GM23248 (cell line): ENCODE data around the gene PHOSPHO2. TPM values are rescaled to one million over a fixed set of nuclear protein-coding genes. Genes with fewer than 3 reads are reported as not detected.

Source experiments
- DNase-seq: peaks from one replicate; pipeline ENCODE4 v3.0.0-alpha.2; 2015
- H2AFZ ChIP-seq: fragments of 200-600 bp; sonication (generic); 2 replicates; pipeline ENCODE4 v1.6.1; 2016; ENCODE audit warnings: antibody characterized with exemption
- H3F3A ChIP-seq: fragments of 200-600 bp; sonication (generic); 2 replicates; pipeline ENCODE4 v1.6.1; 2016; ENCODE audit warnings: mild to moderate bottlenecking, antibody characterized with exemption, mixed run types; ENCODE audit not compliant: insufficient read depth
- H3K27ac ChIP-seq: fragments of 200-600 bp; sonication (generic); 2 replicates; pipeline ENCODE4 v1.5.1; 2016; ENCODE audit warnings: mild to moderate bottlenecking
- H3K27me3 ChIP-seq: fragments of 200-600 bp; sonication (generic); replicated peaks from 2 replicates; pipeline ENCODE4 v1.6.1; 2016; ENCODE audit warnings: mild to moderate bottlenecking; ENCODE audit not compliant: insufficient read depth
- H3K36me3 ChIP-seq: fragments of 200-600 bp; sonication (generic); 2 replicates; pipeline ENCODE4 v1.6.1; 2016; ENCODE audit warnings: low read depth, mild to moderate bottlenecking
- H3K4me1 ChIP-seq: fragments of 200-600 bp; sonication (generic); 2 replicates; pipeline ENCODE4 v1.6.1; 2016; ENCODE audit warnings: mild to moderate bottlenecking; ENCODE audit not compliant: insufficient read depth
- H3K4me2 ChIP-seq: fragments of 200-600 bp; sonication (generic); one replicate; pipeline ENCODE4 v1.6.1; 2016; ENCODE audit warnings: mild to moderate bottlenecking; ENCODE audit not compliant: unreplicated experiment
- H3K4me3 ChIP-seq: fragments of 200-600 bp; sonication (generic); 2 replicates; pipeline ENCODE4 v1.5.1; 2016; ENCODE audit warnings: mild to moderate bottlenecking
- H3K79me2 ChIP-seq: fragments of 200-600 bp; sonication (generic); 2 replicates; pipeline ENCODE4 v1.6.1; 2016; ENCODE audit warnings: mild to moderate bottlenecking; ENCODE audit not compliant: insufficient read depth
- H3K9ac ChIP-seq: fragments of 200-600 bp; sonication (generic); 2 replicates; pipeline ENCODE4 v1.6.1; 2016; ENCODE audit warnings: mild to moderate bottlenecking
- H3K9me2 ChIP-seq: fragments of 200-600 bp; sonication (generic); 2 replicates; pipeline ENCODE4 v1.6.1; 2016; ENCODE audit warnings: mixed run types, mild to moderate bottlenecking, moderate library complexity; ENCODE audit not compliant: insufficient read depth
- H3K9me3 ChIP-seq: fragments of 200-600 bp; sonication (generic); one replicate; pipeline ENCODE4 v1.6.1; 2017; ENCODE audit warnings: low read depth
- H4K20me1 ChIP-seq: fragments of 200-600 bp; sonication (generic); 2 replicates; pipeline ENCODE4 v1.6.0; 2016; ENCODE audit not compliant: insufficient read depth
- EZH2 ChIP-seq: fragments of 200-600 bp; sonication (generic); IDR thresholded peaks from 2 replicates; pipeline ENCODE4 v1.6.1; 2018; ENCODE audit warnings: antibody characterized with exemption, mild to moderate bottlenecking; ENCODE audit not compliant: insufficient read depth, poor library complexity, severe bottlenecking
- EZH2phosphoT487 ChIP-seq: fragments of 200-600 bp; sonication (generic); IDR thresholded peaks from 2 replicates; pipeline ENCODE4 v1.6.1; 2018; ENCODE audit warnings: antibody characterized with exemption, moderate library complexity, mild to moderate bottlenecking, low read depth; ENCODE audit not compliant: insufficient read depth
- WGBS, 2 experiments: methylation state at CpG; one replicate each; pipeline ENCODE4 v1.1.6; 2015 to 2017; ENCODE audit warnings: low lambda C conversion rate in 2 of 2, low coverage in 1 of 2; ENCODE audit errors: missing lambda C conversion rate in 2 of 2; 5-methylcytosine and 5-hydroxymethylcytosine counted together
- in situ Hi-C: fragments of 300-500 bp; cut with MboI; formaldehyde crosslinking; loops from 2 replicates; pipeline ENCODE4 v1.15.0; 2020
- polyA plus RNA-seq: library from polyadenylated mRNA; unstranded; fragments of >200 nt; fragmentation: Nextera tagmentation; extraction: Ambion mirVana; gene quantifications from 2 replicates; pipeline ENCODE4 v1.2.1, GENCODE V29; 2016
- total RNA-seq: library from RNA; depleted of rRNA; stranded (reverse); fragments of >200 nt; shearing (Covaris generic); gene quantifications from 2 replicates; pipeline ENCODE4 v1.2.3, GENCODE V29; 2014

The PHOSPHO2 gene
- total and polyA plus RNA-seq, 2 experiments from 2014 or later = 0.86 to 3.6 TPM

GRCh38 chr2:169709981-169710380 is 15.7 kb downstream of the PHOSPHO2 start:
- Histone ChIP-seq H3K9ac (no peak overlapping the region), H2AFZ (no peak overlapping the region), H3K4me3 (no peak overlapping the region), H3K36me3 (no peaks in the 10 kb centered on the region), H3K4me2 (no peak overlapping the region), H3K27me3 (no peaks in the 10 kb centered on the region), H3K9me3 (no peaks in the 10 kb centered on the region), H3K79me2 (no peaks in the 10 kb centered on the region), H3K4me1 (peaks cover 2% of the 10 kb centered on the region; the same call in 1 of the 2 replicates), H4K20me1 (no peaks in the 10 kb centered on the region; the same call in 1 of the 2 replicates), H3F3A (no peaks in the 10 kb centered on the region), H3K27ac (no peak overlapping the region), H3K9me2 (no peaks in the 10 kb centered on the region)
- WGBS, 2 experiments = 83 to 95% methylated on average over 1 of the region's 1 CpG
- in situ Hi-C loops = no loop called here
- DNase-seq = no peak
- TF ChIP-seq EZH2phosphoT487 = no peak
- TF ChIP-seq EZH2 = no peak

GRCh38 chr2:169711751-169712509 is 17.7 kb downstream of the PHOSPHO2 start:
- DNase-seq = no peak
- WGBS, 2 experiments = 96 to 97% methylated on average over 7 of the region's 7 CpGs

DNA sequence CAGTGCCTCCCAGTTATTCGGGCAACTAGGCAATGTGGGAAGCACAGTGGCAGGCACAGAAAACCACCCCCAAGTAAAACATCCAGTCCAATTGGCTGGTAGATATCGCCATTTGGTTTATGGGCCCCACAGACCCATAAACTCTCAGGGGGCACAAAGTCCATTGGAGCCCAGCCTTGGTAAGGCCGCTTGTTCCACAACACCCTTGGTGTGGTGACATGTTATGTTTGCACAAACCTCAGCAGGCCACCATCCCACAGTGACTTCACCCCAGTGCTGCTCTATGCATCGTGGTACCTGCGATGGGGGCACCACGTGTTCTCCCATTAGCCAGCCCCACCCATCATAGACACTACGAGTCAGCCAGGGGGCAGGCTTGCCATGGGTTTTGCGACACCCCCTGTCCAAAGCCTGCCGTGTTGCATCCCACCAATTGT is 18.5 kb downstream of the PHOSPHO2 start:
- Histone ChIP-seq H3K36me3 (no peaks in the 10 kb centered on the region), H3K9ac (no peak overlapping the region), H2AFZ (no peak overlapping the region), H3K9me3 (no peaks in the 10 kb centered on the region), H3K27me3 (no peaks in the 10 kb centered on the region), H3K4me2 (no peak overlapping the region), H3K4me1 (peaks cover 12% of the 10 kb centered on the region), H3K9me2 (no peaks in the 10 kb centered on the region), H4K20me1 (no peaks in the 10 kb centered on the region), H3F3A (no peaks in the 10 kb centered on the region), H3K4me3 (no peak overlapping the region), H3K79me2 (no peaks in the 10 kb centered on the region), H3K27ac (no peak overlapping the region)
- in situ Hi-C loops = no loop called here
- no peak for DNase-seq
- TF ChIP-seq EZH2 (no peak), EZH2phosphoT487 (no peak)
- WGBS, 2 experiments = 92 to 93% methylated on average over 9 of the region's 9 CpGs

More at GRCh38 chr2:169711751-169712509, 17.7 kb downstream of the PHOSPHO2 start:
- Histone ChIP-seq H3K27ac (no peak overlapping the region), H3K9ac (no peak overlapping the region), H3K9me2 (no peaks in the 10 kb centered on the region), H3K4me3 (no peak overlapping the region), H3K79me2 (no peaks in the 10 kb centered on the region), H3K4me1 (peaks cover 12% of the 10 kb centered on the region), H3F3A (no peaks in the 10 kb centered on the region), H3K27me3 (no peaks in the 10 kb centered on the region), H2AFZ (no peak overlapping the region), H3K9me3 (no peaks in the 10 kb centered on the region), H4K20me1 (no peaks in the 10 kb centered on the region), H3K36me3 (no peaks in the 10 kb centered on the region), H3K4me2 (no peak overlapping the region)
- no peak for TF ChIP-seq EZH2
- no peak for TF ChIP-seq EZH2phosphoT487
- in situ Hi-C loops = no loop called here

- Histone ChIP-seq H3K4me1 (peaks cover 12% of the 10 kb centered on the region), H3K9me2 (no peaks in the 10 kb centered on the region), H3F3A (no peaks in the 10 kb centered on the region), H3K9ac (no peak overlapping the region), H3K27me3 (no peaks in the 10 kb centered on the region), H3K36me3 (no peaks in the 10 kb centered on the region), H3K4me3 (no peak overlapping the region), H4K20me1 (no peaks in the 10 kb centered on the region), H3K79me2 (no peaks in the 10 kb centered on the region), H3K9me3 (no peaks in the 10 kb centered on the region), H3K4me2 (no peak overlapping the region), H2AFZ (no peak overlapping the region), H3K27ac (no peak overlapping the region)
- WGBS, 2 experiments = 100% methylated on average over 3 of the region's 3 CpGs
- in situ Hi-C loops = no loop called here
- DNase-seq = no peak
- TF ChIP-seq EZH2phosphoT487 (no peak), EZH2 (no peak)
These were observed 19.1 kb downstream of the PHOSPHO2 start for GRCh38 chr2:169713331-169713730.
